A549 (cell line): ENCODE results near the gene WNT11. TPM values are rescaled to one million over a fixed set of nuclear protein-coding genes. Genes with fewer than 3 reads are reported as not detected.

Experiments
- ATAC-seq, 2 experiments: fragments of 200-7000 bp in 1 of 2; fragments of >200 bp in 1 of 2; cut with Nextera tagmentation in 1 of 2; cut with Tn5 transposase in 1 of 2; 3 replicates each; pipeline versions ENCODE4 v1.8.0 to v1.9.1; 2018 to 2020; ENCODE audit warnings: mild to moderate bottlenecking in 1 of 2, moderate library complexity in 1 of 2
- CTCF ChIA-PET: fragments of 300-600 bp; sonication (Branson Sonifier 250); formaldehyde crosslinking; extraction: SDS; loops from one replicate; lab custom pipeline; 2021; ENCODE audit warnings: antibody characterized with exemption, inconsistent platforms; lab: Yijun Ruan, JAX
- POLR2A ChIA-PET: fragments of 350-600 bp; formaldehyde crosslinking; extraction: SDS; loops from one replicate; lab custom pipeline; 2021; ENCODE audit warnings: antibody characterized with exemption, inconsistent platforms; lab: Yijun Ruan, JAX
- DNase-seq, 2 experiments: peaks; one replicate each; pipeline versions ENCODE4 v3.0.0 to v3.0.0-alpha.2; 2011 to 2016; ENCODE audit warnings: low read depth in 1 of 2, low spot score in 1 of 2
- FAIRE-seq: peaks from 2 replicates; lab custom pipeline; 2011; peaks lifted over from hg19 to GRCh38; lab: Jason Lieb, UNC
- H3K27ac ChIP-seq, 2 experiments: fragments of >200 bp; sonication (Bioruptor Twin); formaldehyde crosslinking; 3 replicates each; pipeline ENCODE4 v1.5.1; 2016 to 2017
- H3K4me1 ChIP-seq: fragments of >200 bp; sonication (Bioruptor Twin); formaldehyde crosslinking; 3 replicates; pipeline ENCODE4 v1.6.1; 2016
- H3K4me2 ChIP-seq: fragments of >200 bp; sonication (Bioruptor Twin); formaldehyde crosslinking; 3 replicates; pipeline ENCODE4 v1.6.1; 2016
- H3K4me3 ChIP-seq: fragments of >200 bp; sonication (Bioruptor Twin); formaldehyde crosslinking; 3 replicates; pipeline ENCODE4 v1.5.1; 2016
- H3K9me3 ChIP-seq: fragments of >200 bp; sonication (Bioruptor Twin); formaldehyde crosslinking; 3 replicates; pipeline ENCODE4 v1.6.1; 2016
- BCL3 ChIP-seq: fragments of >200 bp; sonication (Bioruptor Twin); formaldehyde crosslinking; IDR thresholded peaks from 3 replicates; pipeline ENCODE4 v1.6.1; 2016
- CHD2 ChIP-seq: fragments of 150-350 bp; IDR thresholded peaks from 2 replicates; pipeline ENCODE4 v1.6.1; 2014; ENCODE audit warnings: low read length; ENCODE audit not compliant: partially characterized antibody
- CHD4 ChIP-seq: fragments of 200-600 bp; sonication (generic); IDR thresholded peaks from 2 replicates; pipeline ENCODE4 v1.6.1; 2016; ENCODE audit warnings: antibody characterized with exemption, mild to moderate bottlenecking, borderline replicate concordance
- E2F6 ChIP-seq: IDR thresholded peaks from 2 replicates; pipeline ENCODE4 v1.6.1; 2012; ENCODE audit warnings: low read depth, borderline replicate concordance
- EP300 ChIP-seq, 2 experiments: fragments of >200 bp; sonication (Bioruptor Twin); formaldehyde crosslinking; IDR thresholded peaks; 2 replicates in 1 of 2; 3 replicates in 1 of 2; pipeline ENCODE4 v1.6.1; 2016 to 2017
- FOSL2 ChIP-seq, 2 experiments: fragments of 450-650 bp in 1 of 2; fragments of >200 bp in 1 of 2; sonication (Bioruptor Twin) in 1 of 2; formaldehyde crosslinking; IDR thresholded peaks; 2 replicates each; pipeline versions ENCODE4 v1.5.0 to v1.6.1; 2016 to 2020; ENCODE audit warnings: mild to moderate bottlenecking in 1 of 2, moderate library complexity in 1 of 2
- JUNB ChIP-seq: fragments of >200 bp; sonication (Bioruptor Twin); formaldehyde crosslinking; IDR thresholded peaks from 2 replicates; pipeline ENCODE4 v1.6.1; 2016
- KDM1A ChIP-seq: fragments of 200-600 bp; sonication (generic); IDR thresholded peaks from 2 replicates; pipeline ENCODE4 v1.6.1; 2016; ENCODE audit warnings: low read depth, mild to moderate bottlenecking
- RAD21 ChIP-seq, 2 experiments: fragments of >200 bp in 1 of 2; sonication (Bioruptor Twin) in 1 of 2; formaldehyde crosslinking in 1 of 2; IDR thresholded peaks in 1 of 2; conservative IDR thresholded peaks in 1 of 2; 2 replicates in 1 of 2; 3 replicates in 1 of 2; pipeline ENCODE4 v1.6.1; 2012 to 2018; ENCODE audit warnings: inconsistent platforms in 1 of 2
- TFCP2L1 ChIP-seq: fragments of 250-450 bp; sonication (Bioruptor Pico); IDR thresholded peaks from 2 replicates; pipeline ENCODE4 v1.5.0; 2021; ENCODE audit warnings: mild to moderate bottlenecking
- ZC3H11A ChIP-seq: fragments of 450-650 bp; IDR thresholded peaks from 2 replicates; pipeline ENCODE4 v1.6.1; 2014; ENCODE audit warnings: antibody characterized with exemption, mild to moderate bottlenecking
- ZFP36 ChIP-seq: fragments of 450-650 bp; IDR thresholded peaks from 2 replicates; pipeline ENCODE4 v1.6.1; 2014; ENCODE audit warnings: borderline replicate concordance; ENCODE audit not compliant: partially characterized antibody
- WGBS: methylation state at CpG from one replicate; pipeline ENCODE4 v1.1.6; 2017; ENCODE audit errors: missing lambda C conversion rate; 5-methylcytosine and 5-hydroxymethylcytosine counted together
- polyA plus RNA-seq, 4 experiments: library from polyadenylated mRNA; depleted of rRNA in 3 of 4; stranded (reverse); fragments of >200 nt; fragmentation: RNase III in 1 of 4; extraction: RNeasy Plus Mini Kit Qiagen cat#74134 plus additional on column Dnase treatment in 1 of 4; gene quantifications; 2 replicates in 3 of 4; 3 replicates in 1 of 4; pipeline ENCODE4 v1.2.3, GENCODE V29; 2011 to 2017

WNT11 gene
- polyA plus RNA-seq, 2 of the 4 experiments (the other 2 are of a cell fraction), result 0.36 to 0.57 TPM

GRCh38 chr11:76157891-76158290, 48.4 kb downstream of the WNT11 start (continued):
- no peak for TF ChIP-seq E2F6
- TF ChIP-seq, all 56 proteins: peak for 0

GRCh38 chr11:76156971-76157427, 49.3 kb downstream of the WNT11 start:
- POLR2A ChIA-PET, result no interaction called here

GRCh38 chr11:76155500-76156227, 50.6 kb downstream of the WNT11 start:
- 0 out of 3 replicates have a peak, but pooled peaks cover 6% of the 10 kb centered on the region for H3K4me1 ChIP-seq

More at GRCh38 chr11:76156971-76157427, 49.3 kb downstream of the WNT11 start:
- H3K4me3 ChIP-seq, result no peak overlapping the region
- CTCF ChIA-PET, result interaction anchor here (2.0 kb wide), 1 partner anchor 260 kb away, joined by 12 read pairs; no protein-coding TSS in a partner anchor
- 68% methylated on average over 12 of the region's 12 CpGs for WGBS
- TF ChIP-seq EP300 (IDR thresholded peaks at IDR 0.05) (no peak), TFCP2L1 (CRISPR knock-in tag) (no peak), ZC3H11A (no peak), FOSL2 (IDR thresholded peaks at IDR 0.05) (no peak), FOSL2 (CRISPR knock-in tag; IDR thresholded peaks at IDR 0.05) (no peak)
- TF ChIP-seq, all 56 proteins: peak for 0
- DNase-seq (no peak), ATAC-seq (no peak), FAIRE-seq (no peak)
- Histone ChIP-seq H3K4me2 (no peak overlapping the region), H3K27ac (no peak overlapping the region), H3K9me3 (no peaks in the 10 kb centered on the region), H3K4me1 (0 out of 3 replicates have a peak, but pooled peaks cover 4% of the 10 kb centered on the region)

GRCh38 chr11:76153571-76153923, 52.8 kb downstream of the WNT11 start:
- DNase-seq, result no peak
- no peaks in the 10 kb centered on the region for H3K9me3 ChIP-seq

More at GRCh38 chr11:76155500-76156227, 50.6 kb downstream of the WNT11 start:
- H3K27ac ChIP-seq, result no peak overlapping the region
- CTCF ChIA-PET, result interaction anchor here (0.6 to 2.0 kb wide), 4 partner anchors 24 to 259 kb away, joined by 3 to 12 read pairs (median 4); no protein-coding TSS in a partner anchor
- no peak for FAIRE-seq
- H3K4me2 ChIP-seq, result no peak overlapping the region
- H3K9me3 ChIP-seq, result no peaks in the 10 kb centered on the region
- no peak overlapping the region for H3K4me3 ChIP-seq
- no peak for TF ChIP-seq KDM1A
- no peak for TF ChIP-seq CHD4
- no peak for TF ChIP-seq BCL3
- no peak for TF ChIP-seq CHD2
- TF ChIP-seq ZFP36, result no peak
- no peak for TF ChIP-seq JUNB
- no peak for TF ChIP-seq RAD21 (conservative IDR thresholded peaks at IDR 0.05 in 1 of 2, IDR thresholded peaks at IDR 0.05 in 1 of 2)
- TF ChIP-seq, all 56 proteins: peak for 0
- DNase-seq, result no peak
- POLR2A ChIA-PET, result no interaction called here
- WGBS, result 61% methylated on average over 11 of the region's 11 CpGs
- ATAC-seq, result no peak

More at GRCh38 chr11:76153571-76153923, 52.8 kb downstream of the WNT11 start:
- Histone ChIP-seq H3K4me2 (no peak overlapping the region), H3K4me1 (0 out of 3 replicates have a peak, but pooled peaks cover 6% of the 10 kb centered on the region), H3K27ac (no peak overlapping the region), H3K4me3 (no peak overlapping the region)
- FAIRE-seq (no peak), ATAC-seq (no peak)
- WGBS, result 78% methylated on average over 6 of the region's 6 CpGs
- TF ChIP-seq CHD2 (no peak), BCL3 (no peak)
- CTCF ChIA-PET, result interaction anchor here (1.1 to 3.2 kb wide), 6 partner anchors 11 to 256 kb away, joined by 3 to 187 read pairs (median 10); no protein-coding TSS in a partner anchor
- POLR2A ChIA-PET, result no interaction called here
